SHP77 treated with DMSO at 0.1 percent for 48 hours (cell line): ENCODE results near the gene EFHB.
"Not testable (repeated sequence)": the region's sequence is repeated elsewhere in the genome, so short reads cannot be mapped to it uniquely, and the experiment has no call there.

ENCODE experiments used
- DNase-seq: peaks from one replicate; lab custom pipeline; 2025; lab: John Stamatoyannopoulos, UW

The EFHB gene

DNA sequence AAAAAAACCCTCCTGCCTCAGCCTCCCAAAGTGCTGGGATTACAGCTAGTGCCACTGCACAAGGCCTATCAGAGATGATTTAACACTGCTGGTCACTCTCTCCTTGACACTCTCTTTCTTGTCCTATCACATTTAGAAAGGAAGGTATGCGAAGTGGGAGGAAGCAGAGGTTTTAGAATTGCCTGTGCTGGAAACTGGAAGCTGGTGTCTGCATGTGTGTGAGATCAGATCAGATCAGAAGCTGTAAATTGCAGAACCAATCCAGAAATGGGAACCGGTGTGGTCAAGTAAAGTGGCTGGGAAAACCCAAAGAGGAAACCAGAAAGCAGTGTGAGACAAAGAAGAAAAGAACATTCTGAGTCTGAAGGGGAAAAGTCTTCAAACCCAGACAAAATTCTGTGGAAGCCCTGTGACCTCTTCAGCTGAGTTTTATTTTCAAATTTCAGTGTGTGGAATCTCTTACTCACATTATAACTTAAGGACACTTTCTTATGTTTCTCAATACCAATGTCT lies 2.8 kb downstream of the EFHB start:
- DNase-seq: no peak

GRCh38 chr3:19920401-19921080 lies 13.5 kb downstream of the EFHB start:
- DNase-seq: no peak

DNA sequence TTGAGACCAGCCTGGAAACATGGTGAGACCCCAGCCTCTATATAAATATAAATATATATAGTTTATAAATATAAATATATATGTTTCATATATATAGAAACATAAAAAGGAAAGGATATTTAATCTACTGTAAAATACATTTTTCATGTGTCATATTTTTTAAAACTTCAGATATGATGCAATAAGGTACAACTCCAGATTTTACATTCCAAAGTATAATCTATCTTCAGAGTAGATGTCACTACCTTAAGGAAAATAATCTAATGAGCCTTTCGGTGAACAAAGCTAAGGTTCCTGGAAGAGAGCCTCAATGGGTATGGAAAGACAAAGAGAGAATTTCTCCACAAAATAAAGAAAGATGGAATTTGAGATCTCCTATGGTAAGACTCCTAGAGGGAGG lies 16.9 kb downstream of the EFHB start:
- no peak for DNase-seq

- no peak for DNase-seq
These were observed 22.6 kb downstream of the EFHB start for GRCh38 chr3:19911452-19911851.

GRCh38 chr3:19907523-19907922 lies 26.5 kb downstream of the EFHB start:
- DNase-seq: no peak

- DNase-seq: no peak
These were observed 30.4 kb downstream of the EFHB start for GRCh38 chr3:19903649-19904048.

GRCh38 chr3:19901918-19902317 lies 32.1 kb downstream of the EFHB start:
- DNase-seq: no peak

DNA sequence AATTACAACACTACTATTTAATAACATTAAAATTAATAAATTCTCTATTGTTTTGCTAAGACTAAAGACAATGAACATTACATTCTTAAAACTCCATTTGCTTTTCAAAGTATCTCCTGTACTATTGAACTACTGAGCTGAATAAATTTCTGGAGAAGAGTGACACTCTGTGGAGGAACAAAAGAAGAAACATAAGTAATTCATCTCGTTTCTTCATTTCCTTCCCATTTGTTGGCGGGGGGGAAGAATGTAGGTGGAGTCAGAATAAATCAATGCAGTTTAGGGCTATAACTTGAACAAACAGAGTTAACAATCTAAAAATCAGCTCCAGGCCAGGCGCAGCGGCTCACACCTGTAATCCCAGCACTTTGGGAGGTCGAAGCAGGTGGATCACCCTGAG lies 32.7 kb downstream of the EFHB start:
- DNase-seq: no peak

DNA sequence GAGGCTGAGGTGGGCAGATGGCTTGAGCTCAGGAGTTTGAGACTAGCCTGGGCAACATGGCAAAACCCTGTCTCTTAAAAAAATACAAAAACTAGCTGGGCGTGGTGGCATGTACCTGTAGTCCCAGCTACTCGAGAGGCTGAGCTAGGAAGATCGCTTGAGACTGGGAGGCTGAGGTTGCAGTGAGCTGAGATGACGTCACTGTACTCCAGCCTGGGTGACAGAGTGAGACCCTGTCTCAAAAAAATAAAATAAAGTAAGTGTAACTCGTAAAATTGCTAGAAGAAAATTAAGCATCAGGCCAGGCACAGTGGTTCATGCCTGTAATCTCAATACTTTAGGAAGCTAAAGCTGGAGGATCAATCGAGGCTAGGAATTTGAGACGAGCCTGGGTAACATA lies 34.2 kb downstream of the EFHB start:
- not testable (repeated sequence) for DNase-seq

DNA sequence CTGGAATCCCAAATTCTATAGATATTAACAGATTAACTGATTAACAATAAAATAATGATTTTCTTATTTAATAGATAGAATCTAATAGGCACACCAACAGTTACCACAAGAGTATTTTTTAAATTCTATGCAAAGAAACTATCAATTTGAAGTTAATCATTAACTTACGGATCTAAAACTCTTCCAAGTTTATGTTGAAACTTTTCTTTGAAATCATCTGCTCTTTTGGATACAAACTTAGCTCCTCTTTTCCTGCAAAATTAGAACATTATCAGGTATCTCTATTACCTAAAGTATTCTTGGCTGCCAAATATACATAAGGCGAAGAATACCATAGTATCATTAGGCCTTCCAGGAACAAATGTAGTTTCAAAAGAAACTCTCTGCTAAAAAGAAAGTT lies 34.8 kb downstream of the EFHB start:
- no peak for DNase-seq

GRCh38 chr3:19898721-19899120 lies 35.3 kb downstream of the EFHB start:
- no peak for DNase-seq

- DNase-seq: no peak
These were observed 42.3 kb downstream of the EFHB start for GRCh38 chr3:19891740-19892139.

GRCh38 chr3:19888428-19889152 lies 45.4 kb downstream of the EFHB start:
- no peak for DNase-seq

DNA sequence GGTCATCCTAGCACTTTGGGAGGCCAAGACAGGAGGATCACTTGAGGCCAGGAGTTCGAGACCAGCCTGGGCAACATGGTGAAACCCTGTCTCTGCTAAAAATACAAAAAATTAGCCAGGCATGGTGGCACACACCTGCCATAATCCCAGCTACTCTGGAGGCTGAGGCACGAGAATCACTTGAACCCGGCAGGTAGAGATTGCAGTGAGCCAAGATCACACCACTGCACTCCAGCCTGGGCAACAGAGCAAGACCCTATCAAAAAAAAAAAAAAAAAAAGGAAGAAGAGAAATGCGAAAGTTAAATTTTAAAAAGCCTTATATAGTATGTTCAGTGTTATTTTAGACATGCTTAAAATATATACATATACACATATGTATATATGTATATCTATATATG lies 46.9 kb downstream of the EFHB start:
- not testable (repeated sequence) for DNase-seq

- DNase-seq: no peak
These were observed 47.6 kb downstream of the EFHB start for GRCh38 chr3:19886404-19886803.

- peak; percentile 5 for DNase-seq
These were observed 48.5 kb downstream of the EFHB start for GRCh38 chr3:19885468-19885867.

GRCh38 chr3:19881852-19882251 lies 52.2 kb downstream of the EFHB start:
- no peak for DNase-seq

- no peak for DNase-seq
These were observed 53.0 kb downstream of the EFHB start for GRCh38 chr3:19881036-19881435.

- no peak for DNase-seq
These were observed 56.4 kb downstream of the EFHB start for GRCh38 chr3:19877656-19878055.

DNA sequence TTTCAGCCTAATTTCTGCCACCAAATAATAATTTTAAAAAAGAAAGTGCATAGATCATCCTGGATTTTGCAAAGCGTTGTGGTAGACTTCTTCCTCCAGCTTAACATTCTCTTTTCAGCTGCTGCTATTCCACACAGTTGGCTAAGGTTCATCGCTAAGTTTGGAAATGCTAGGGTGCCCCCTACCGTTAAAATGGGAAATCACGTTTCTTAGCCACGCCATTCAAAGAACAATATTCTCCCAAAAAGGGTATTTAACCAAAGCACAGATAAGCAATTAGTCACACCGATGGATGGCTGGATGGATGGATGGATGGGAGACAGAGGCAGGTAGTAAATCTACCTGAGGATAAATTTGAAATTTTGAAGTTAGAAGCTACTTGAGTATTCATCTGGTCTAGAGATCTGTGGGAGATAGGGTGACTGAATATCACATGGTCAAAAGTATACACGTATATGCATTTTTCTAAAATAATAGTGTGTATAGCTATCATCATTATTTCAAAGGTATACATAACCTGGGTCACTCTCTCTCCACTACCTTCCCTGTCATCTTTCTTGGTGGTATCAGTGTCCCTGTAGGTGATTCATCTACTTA lies 67.2 kb downstream of the EFHB start:
- DNase-seq: peak; percentile 40

DNA sequence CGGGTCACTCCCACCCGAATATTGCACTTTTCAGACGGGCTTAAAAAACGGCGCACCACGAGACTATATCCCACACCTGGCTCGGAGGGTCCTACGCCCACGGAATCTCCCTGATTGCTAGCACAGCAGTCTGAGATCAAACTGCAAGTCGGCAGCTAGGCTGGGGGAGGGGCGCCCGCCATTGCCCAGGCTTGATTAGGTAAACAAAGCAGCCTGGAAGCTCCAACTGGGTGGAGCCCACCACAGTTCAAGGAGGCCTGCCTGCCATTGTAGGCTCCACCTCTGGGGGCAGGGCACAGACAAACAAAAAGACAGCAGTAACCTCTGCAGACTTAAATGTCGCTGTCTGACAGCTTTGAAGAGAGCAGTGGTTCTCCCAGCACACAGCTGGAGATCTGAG lies 78.7 kb downstream of the EFHB start:
- not testable (repeated sequence) for DNase-seq

GRCh38 chr3:19846609-19847008 lies 87.4 kb downstream of the EFHB start:
- DNase-seq: not testable (repeated sequence)
